ENCODE results near the gene ZNF236.

The ZNF236 gene

DNA sequence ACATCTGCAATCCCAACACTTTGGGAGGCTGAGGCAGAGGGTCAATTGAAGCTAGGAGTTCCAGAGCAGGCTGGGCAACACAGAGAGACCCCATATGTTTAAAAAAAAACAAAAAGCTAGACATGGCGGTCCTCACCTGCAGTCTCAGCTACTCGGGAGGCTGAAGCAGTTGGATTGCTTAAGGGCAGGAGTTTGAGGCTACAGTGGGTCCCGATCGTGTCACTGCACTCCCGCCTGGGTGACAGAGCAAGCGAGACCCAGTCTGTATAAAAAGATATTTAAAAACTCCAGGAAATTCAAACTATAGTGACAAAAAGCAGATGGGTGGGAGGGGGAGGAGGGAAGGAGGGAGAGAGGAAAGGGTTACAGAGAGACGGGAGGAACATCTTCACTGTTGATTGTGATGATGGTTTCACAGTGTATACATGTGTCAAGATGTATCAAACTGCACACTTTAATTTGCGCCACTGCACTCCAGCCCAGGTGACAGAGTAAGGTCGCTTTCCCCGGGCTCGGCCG is 942 bp upstream of the ZNF236 start:
- no peak for DNase-seq (ENCODE audit: extremely low read depth, low read depth)
- H3K4me3 ChIP-seq (replicated peaks; ENCODE audit: low read depth, low read length) = peak overlapping the region; percentile 93
- TF ChIP-seq CTCF (IDR thresholded peaks at IDR 0.05; ENCODE audit: low read depth, low read length, missing control alignments) = no peak

GRCh38 chr18:76821875-76822505 is 367 bp upstream of the ZNF236 start:
- DNase-seq (ENCODE audit: extremely low read depth, low read depth) = no peak
- H3K4me3 ChIP-seq (replicated peaks; ENCODE audit: low read depth, low read length) = peak overlapping the region; percentile 93
- no peak for TF ChIP-seq CTCF (IDR thresholded peaks at IDR 0.05; ENCODE audit: low read depth, low read length, missing control alignments)

GRCh38 chr18:76823161-76823538 is 793 bp downstream of the ZNF236 start:
- TF ChIP-seq CTCF (IDR thresholded peaks at IDR 0.05; ENCODE audit: low read depth, low read length, missing control alignments) = no peak
- H3K4me3 ChIP-seq (replicated peaks; ENCODE audit: low read depth, low read length) = peak overlapping the region; percentile 74
- no peak for DNase-seq (ENCODE audit: extremely low read depth, low read depth)

- peak; percentile 36 for TF ChIP-seq CTCF (IDR thresholded peaks at IDR 0.05; ENCODE audit: low read depth, low read length, missing control alignments)
- H3K4me3 ChIP-seq (replicated peaks; ENCODE audit: low read depth, low read length) = peak overlapping the region; percentile 74
- DNase-seq (ENCODE audit: extremely low read depth, low read depth) = no peak
Observed at GRCh38 chr18:76823587-76824011, 1.2 kb downstream of the ZNF236 start.

- TF ChIP-seq CTCF (IDR thresholded peaks at IDR 0.05; ENCODE audit: low read depth, low read length, missing control alignments) = no peak
- DNase-seq (ENCODE audit: extremely low read depth, low read depth) = no peak
- H3K4me3 ChIP-seq (replicated peaks; ENCODE audit: low read depth, low read length) = peak overlapping the region; percentile 74
Observed at GRCh38 chr18:76824145-76824676, 1.9 kb downstream of the ZNF236 start.

DNA sequence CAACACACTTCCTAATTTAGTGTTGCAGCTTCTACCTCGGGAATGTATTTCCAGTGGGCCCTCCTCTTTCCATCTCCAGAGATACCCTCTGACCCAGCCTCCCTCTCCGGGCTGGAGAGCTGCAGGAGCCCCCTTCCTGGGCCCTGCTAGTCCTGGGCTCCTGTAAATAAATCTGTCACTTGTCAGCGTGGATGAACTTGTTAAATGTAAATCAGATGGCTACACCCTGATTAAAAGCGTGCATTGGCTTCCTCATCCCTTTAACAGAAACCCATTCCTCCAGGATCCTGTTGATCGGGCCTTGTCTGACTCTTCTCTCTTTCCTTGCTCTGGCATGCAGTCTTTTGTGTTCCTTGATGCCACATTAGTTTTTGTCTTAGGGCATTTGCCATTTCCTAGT is 2.4 kb downstream of the ZNF236 start:
- no peak overlapping the region for H3K4me3 ChIP-seq (replicated peaks; ENCODE audit: low read depth, low read length)
- DNase-seq (ENCODE audit: extremely low read depth, low read depth) = no peak
- no peak for TF ChIP-seq CTCF (IDR thresholded peaks at IDR 0.05; ENCODE audit: low read depth, low read length, missing control alignments)

Data from HFF-Myc (cell line).